Caco-2 (cell line): ENCODE measurements around the gene TMC5. TPM values are rescaled to one million over a fixed set of nuclear protein-coding genes. Genes with fewer than 3 reads are reported as not detected.
"Not testable (repeated sequence)": the region's sequence is repeated elsewhere in the genome, so short reads cannot be mapped to it uniquely, and the experiment has no call there.

Source experiments
- BruUV-seq: library from RNA; stranded (reverse); fragments of 400-500 nt; replicated peaks from 2 replicates; lab custom pipeline; 2021; lab: Mats Ljungman, UMichigan
- CTCF ChIA-PET: fragments of 300-600 bp; sonication (Branson Sonifier 250); formaldehyde crosslinking; loops from one replicate; lab custom pipeline; 2022; ENCODE audit warnings: antibody characterized with exemption; lab: Charles Lee
- POLR2A ChIA-PET: fragments of 300-600 bp; sonication (Branson Sonifier 250); formaldehyde crosslinking; loops from one replicate; lab custom pipeline; 2022; ENCODE audit warnings: antibody characterized with exemption; lab: Charles Lee
- DNase-seq, 2 experiments: peaks; one replicate each; pipeline versions ENCODE4 v3.0.0 to v3.0.0-alpha.2; 2020 to 2022
- H3K27me3 ChIP-seq: replicated peaks from 2 replicates; pipeline ENCODE4 v1.6.0; 2011; ENCODE audit warnings: low read length; ENCODE audit not compliant: control insufficient read depth, insufficient read depth
- H3K36me3 ChIP-seq: 2 replicates; pipeline ENCODE4 v1.5.1; 2011; ENCODE audit warnings: low read length; ENCODE audit not compliant: control insufficient read depth, insufficient read depth
- H3K4me1 ChIP-seq: fragments of 250-450 bp; sonication (Bioruptor Pico); 2 replicates; pipeline ENCODE4 v1.5.1; 2020; ENCODE audit warnings: mild to moderate bottlenecking
- H3K4me3 ChIP-seq: 2 replicates; pipeline ENCODE4 v1.5.1; 2011; ENCODE audit warnings: low read depth, mild to moderate bottlenecking, control low read depth, low read length
- H3K9me3 ChIP-seq: fragments of 250-450 bp; sonication (Bioruptor Pico); 2 replicates; pipeline ENCODE4 v1.5.1; 2020; ENCODE audit warnings: mild to moderate bottlenecking, moderate library complexity
- H3K27ac Mint-ChIP-seq: one replicate; pipeline ENCODE4 v1.8.0; 2022; ENCODE audit warnings: mixed read lengths; ENCODE audit not compliant: unreplicated experiment
- H3K27me3 Mint-ChIP-seq: one replicate; pipeline ENCODE4 v1.8.0; 2022; ENCODE audit warnings: mixed read lengths; ENCODE audit not compliant: insufficient read depth, unreplicated experiment
- H3K36me3 Mint-ChIP-seq: one replicate; pipeline ENCODE4 v1.8.0; 2022; ENCODE audit warnings: mild to moderate bottlenecking, mixed read lengths; ENCODE audit not compliant: insufficient read depth, unreplicated experiment
- H3K4me1 Mint-ChIP-seq: one replicate; pipeline ENCODE4 v1.8.0; 2022; ENCODE audit warnings: low read depth, mixed read lengths; ENCODE audit not compliant: unreplicated experiment
- H3K4me3 Mint-ChIP-seq: one replicate; pipeline ENCODE4 v1.8.0; 2022; ENCODE audit warnings: mild to moderate bottlenecking, moderate library complexity, mixed read lengths; ENCODE audit not compliant: unreplicated experiment
- H3K9me3 Mint-ChIP-seq: one replicate; pipeline ENCODE4 v1.8.0; 2022; ENCODE audit warnings: mixed read lengths; ENCODE audit not compliant: unreplicated experiment
- CTCF ChIP-seq, 2 experiments: fragments of 200-600 bp in 1 of 2; IDR thresholded peaks; 1 replicate in 1 of 2; 2 replicates in 1 of 2; pipeline versions ENCODE4 v1.5.1 to v1.8.0; 2011 to 2022; ENCODE audit warnings: antibody characterized with exemption in 1 of 2, control low read depth in 1 of 2, inconsistent platforms in 1 of 2, low read depth in 1 of 2, low read length in 1 of 2, mild to moderate bottlenecking in 1 of 2, moderate library complexity in 1 of 2; ENCODE audit not compliant: insufficient read depth in 1 of 2, severe bottlenecking in 1 of 2, unreplicated experiment in 1 of 2
- intact Hi-C: fragments of 100-400 bp; cut with micrococcal nuclease; formaldehyde crosslinking; loops from one replicate; pipeline ENCODE4 v1.10.0; 2022; ENCODE audit not compliant: unreplicated experiment
- total RNA-seq: library from RNA; stranded (reverse); gene quantifications from 2 replicates; pipeline ENCODE4 v1.2.3, GENCODE V29; 2022

TMC5 gene
- total RNA-seq, 1 experiment from 2014 or later: 2.3 TPM

- Mint-ChIP-seq H3K4me1 (peaks cover 6% of the 10 kb centered on the region), H3K36me3 (peaks cover 25% of the 10 kb centered on the region), H3K27ac (no peak overlapping the region), H3K27me3 (no peaks in the 10 kb centered on the region), H3K4me3 (no peak overlapping the region), H3K9me3 (no peaks in the 10 kb centered on the region)
- H3K27me3 ChIP-seq: no peaks in the 10 kb centered on the region
- H3K36me3 ChIP-seq: no peaks in the 10 kb centered on the region
- peaks cover 4% of the 10 kb centered on the region; the same call in 1 of the 2 replicates for H3K4me1 ChIP-seq
- H3K9me3 ChIP-seq: no peaks in the 10 kb centered on the region
- DNase-seq: no peak
- no peak overlapping the region for H3K4me3 ChIP-seq
- intact Hi-C loops: no loop called here
- ChIA-PET POLR2A (no interaction called here), CTCF (no interaction called here)
- BruUV-seq: no TSS peak
- no peak for TF ChIP-seq CTCF (IDR thresholded peaks at IDR 0.05; ENCODE audit: insufficient read depth in 1 of 2, low read depth in 1 of 2, low read length in 1 of 2, severe bottlenecking in 1 of 2, unreplicated experiment in 1 of 2)
Observed at GRCh38 chr16:19532601-19533000, 114.9 kb downstream of the TMC5 start.

- intact Hi-C loops: no loop called here
- no TSS peak for BruUV-seq
- Histone ChIP-seq H3K36me3 (no peaks in the 10 kb centered on the region; the same call in 1 of the 2 replicates), H3K4me3 (no peak overlapping the region), H3K4me1 (peaks cover 22% of the 10 kb centered on the region), H3K27me3 (no peaks in the 10 kb centered on the region), H3K9me3 (peaks cover 23% of the 10 kb centered on the region)
- ChIA-PET POLR2A (interaction anchor here (0.6 kb wide), 1 partner anchor 61 kb away, joined by 5 read pairs; no protein-coding TSS in a partner anchor), CTCF (no interaction called here)
- peak overlapping the region; percentile 55 for H3K27ac Mint-ChIP-seq
- H3K36me3 Mint-ChIP-seq: peaks cover 22% of the 10 kb centered on the region
- no peak overlapping the region for H3K4me3 Mint-ChIP-seq
- peaks cover 6% of the 10 kb centered on the region for H3K4me1 Mint-ChIP-seq
- DNase-seq: no peak
- no peak for TF ChIP-seq CTCF (IDR thresholded peaks at IDR 0.05; ENCODE audit: insufficient read depth in 1 of 2, low read depth in 1 of 2, low read length in 1 of 2, severe bottlenecking in 1 of 2, unreplicated experiment in 1 of 2)
- no peaks in the 10 kb centered on the region for H3K27me3 Mint-ChIP-seq
- peaks cover 10% of the 10 kb centered on the region for H3K9me3 Mint-ChIP-seq
Observed at GRCh38 chr16:19540241-19540970, 122.7 kb downstream of the TMC5 start.

GRCh38 chr16:19542138-19542821 is 124.6 kb downstream of the TMC5 start:
- Histone ChIP-seq H3K27me3 (no peaks in the 10 kb centered on the region), H3K36me3 (no peaks in the 10 kb centered on the region; the same call in 1 of the 2 replicates), H3K9me3 (peaks cover 23% of the 10 kb centered on the region), H3K4me3 (no peak overlapping the region), H3K4me1 (peaks cover 22% of the 10 kb centered on the region)
- no TSS peak for BruUV-seq
- Mint-ChIP-seq H3K36me3 (peaks cover 22% of the 10 kb centered on the region), H3K9me3 (peaks cover 10% of the 10 kb centered on the region), H3K4me1 (peaks cover 6% of the 10 kb centered on the region), H3K27me3 (no peaks in the 10 kb centered on the region), H3K27ac (no peak overlapping the region), H3K4me3 (no peak overlapping the region)
- CTCF ChIA-PET: no interaction called here
- no peak for DNase-seq
- POLR2A ChIA-PET: no interaction called here
- intact Hi-C loops: no loop called here
- no peak for TF ChIP-seq CTCF (IDR thresholded peaks at IDR 0.05; ENCODE audit: insufficient read depth in 1 of 2, low read depth in 1 of 2, low read length in 1 of 2, severe bottlenecking in 1 of 2, unreplicated experiment in 1 of 2)

- peak; percentile 47 to 50 for DNase-seq
- H3K27me3 ChIP-seq, POLR2A ChIA-PET, H3K4me1 Mint-ChIP-seq, CTCF ChIA-PET, H3K4me3 ChIP-seq, BruUV-seq, H3K27ac Mint-ChIP-seq, H3K36me3 ChIP-seq, H3K4me3 Mint-ChIP-seq, H3K27me3 Mint-ChIP-seq, intact Hi-C loops: not testable (repeated sequence)
- Histone ChIP-seq H3K4me1 (peaks cover 22% of the 10 kb centered on the region), H3K9me3 (peaks cover 23% of the 10 kb centered on the region)
- Mint-ChIP-seq H3K9me3 (peaks cover 10% of the 10 kb centered on the region), H3K36me3 (peaks cover 22% of the 10 kb centered on the region)
Observed at GRCh38 chr16:19543278-19543996, 125.8 kb downstream of the TMC5 start.
